Liver (tissue), 9 donors: ENCODE results near the gene PODXL2. TPM values are rescaled to one million over a fixed set of nuclear protein-coding genes. Genes with fewer than 3 reads are reported as not detected.

Source experiments
- DNase-seq: peaks from one replicate; pipeline ENCODE4 v3.0.0-alpha.2; 2017; ENCODE audit warnings: low spot score
- H3K27ac ChIP-seq, 2 donors: one replicate each; pipeline ENCODE4 v1.7.0; 2013; ENCODE audit warnings: inconsistent platforms in 2 of 2, low read length in 2 of 2, control low read depth in 1 of 2, low read depth in 1 of 2, mild to moderate bottlenecking in 1 of 2
- H3K27me3 ChIP-seq, 4 donors: one replicate each; pipeline versions ENCODE4 v1.6.1 to v1.7.0; 2013; ENCODE audit warnings: low read length in 3 of 4, inconsistent platforms in 1 of 4, mild to moderate bottlenecking in 1 of 4, moderate library complexity in 1 of 4; ENCODE audit not compliant: control insufficient read depth in 4 of 4, insufficient read depth in 4 of 4
- H3K36me3 ChIP-seq, 4 donors: one replicate each; pipeline versions ENCODE4 v1.6.1 to v1.7.0; 2013; ENCODE audit warnings: low read length in 3 of 4, mild to moderate bottlenecking in 3 of 4, low read depth in 1 of 4, moderate library complexity in 1 of 4; ENCODE audit not compliant: control insufficient read depth in 4 of 4, insufficient read depth in 3 of 4
- H3K4me1 ChIP-seq, 4 donors: one replicate each; pipeline versions ENCODE4 v1.6.1 to v1.7.0; 2013; ENCODE audit warnings: low read length in 3 of 4, mild to moderate bottlenecking in 3 of 4, moderate library complexity in 1 of 4; ENCODE audit not compliant: control insufficient read depth in 4 of 4, insufficient read depth in 4 of 4
- H3K4me3 ChIP-seq, 3 donors: one replicate each; pipeline versions ENCODE4 v1.6.1 to v1.7.0; 2013; ENCODE audit warnings: low read length in 3 of 3, control low read depth in 1 of 3, low read depth in 1 of 3, mild to moderate bottlenecking in 1 of 3
- H3K9ac ChIP-seq, 2 donors: one replicate each; pipeline ENCODE4 v1.7.0; 2013; ENCODE audit warnings: low read length in 2 of 2, mild to moderate bottlenecking in 2 of 2, moderate library complexity in 2 of 2, control low read depth in 1 of 2, low read depth in 1 of 2
- H3K9me3 ChIP-seq, 4 donors: one replicate each; pipeline versions ENCODE4 v1.6.1 to v1.7.0; 2013; ENCODE audit warnings: low read length in 3 of 4; ENCODE audit not compliant: control insufficient read depth in 4 of 4
- EGR1 ChIP-seq, 2 donors: IDR thresholded peaks; 2 replicates each; pipeline ENCODE4 v1.6.1; 2016 to 2018; ENCODE audit warnings: antibody characterized with exemption in 2 of 2, low read depth in 2 of 2
- FOXA1 ChIP-seq: IDR thresholded peaks from 2 replicates; pipeline ENCODE4 v1.6.1; 2016; ENCODE audit warnings: antibody characterized with exemption
- FOXA2 ChIP-seq: IDR thresholded peaks from 2 replicates; pipeline ENCODE4 v1.6.1; 2016; ENCODE audit warnings: antibody characterized with exemption
- GABPA ChIP-seq, 2 donors: IDR thresholded peaks in 1 of 2; conservative IDR thresholded peaks in 1 of 2; 2 replicates each; pipeline ENCODE4 v1.6.1; 2016; ENCODE audit warnings: antibody characterized with exemption in 2 of 2, mild to moderate bottlenecking in 1 of 2, moderate library complexity in 1 of 2
- HNF4A ChIP-seq, 2 donors: conservative IDR thresholded peaks; 2 replicates each; pipeline ENCODE4 v1.6.1; 2016; ENCODE audit warnings: antibody characterized with exemption in 2 of 2, mild to moderate bottlenecking in 2 of 2
- HNF4G ChIP-seq: IDR thresholded peaks from 2 replicates; pipeline ENCODE4 v1.6.1; 2016; ENCODE audit warnings: antibody characterized with exemption
- JUND ChIP-seq, 2 donors: IDR thresholded peaks; 2 replicates each; pipeline ENCODE4 v1.6.1; 2016; ENCODE audit warnings: antibody characterized with exemption in 2 of 2
- NR2F2 ChIP-seq: IDR thresholded peaks from 2 replicates; pipeline ENCODE4 v1.6.1; 2016; ENCODE audit warnings: antibody characterized with exemption
- RAD21 ChIP-seq, 2 donors: IDR thresholded peaks; 2 replicates each; pipeline ENCODE4 v1.6.1; 2016; ENCODE audit warnings: antibody characterized with exemption in 2 of 2, mild to moderate bottlenecking in 2 of 2
- RXRA ChIP-seq, 2 donors: IDR thresholded peaks; 2 replicates each; pipeline ENCODE4 v1.6.1; 2017 to 2018; ENCODE audit warnings: antibody characterized with exemption in 2 of 2, mild to moderate bottlenecking in 1 of 2
- SP1 ChIP-seq: IDR thresholded peaks from 2 replicates; pipeline ENCODE4 v1.6.1; 2018; ENCODE audit warnings: antibody characterized with exemption, mild to moderate bottlenecking
- TAF1 ChIP-seq: conservative IDR thresholded peaks from 2 replicates; pipeline ENCODE4 v1.6.1; 2016; ENCODE audit warnings: antibody characterized with exemption, mild to moderate bottlenecking
- WGBS: extraction: QIAGEN DNeasy Blood & Tissue Kit; methylation state at CpG from one replicate; pipeline ENCODE4 v1.1.7; 2013; 5-methylcytosine and 5-hydroxymethylcytosine counted together
- polyA plus RNA-seq, 2 donors: library from polyadenylated mRNA; stranded (reverse) in 1 of 2; unstranded in 1 of 2; fragments of 200-250 nt in 1 of 2; fragments of >200 nt in 1 of 2; fragmentation: Nextera tagmentation in 1 of 2; extraction: Ambion mirVana in 1 of 2; gene quantifications; one replicate each; pipeline versions ENCODE4 v1.2.1 to v1.2.3, GENCODE V29; 2013 to 2015
- total RNA-seq, 2 donors: library from RNA; depleted of rRNA; stranded (reverse); fragments of >200 nt; gene quantifications; one replicate each; pipeline ENCODE4 v1.2.3, GENCODE V29; 2014
- TF ChIP-seq, protein P1 (sequence below): IDR thresholded peaks from 2 replicates; pipeline ENCODE4 v1.6.1; 2016; ENCODE audit warnings: antibody characterized with exemption
- TF ChIP-seq, protein P2 (sequence below): IDR thresholded peaks from 2 replicates; pipeline ENCODE4 v1.6.1; 2016; ENCODE audit warnings: antibody characterized with exemption
- TF ChIP-seq, protein P3 (sequence below): fragments of 150-350 bp; IDR thresholded peaks from 2 replicates; pipeline ENCODE4 v1.5.1; 2017; ENCODE audit warnings: improper control_type of control experiment, low read depth, low read length; ENCODE audit not compliant: missing input control
- TF ChIP-seq, protein P4 (sequence below): IDR thresholded peaks from 2 replicates; pipeline ENCODE4 v1.6.1; 2016; ENCODE audit warnings: antibody characterized with exemption, mild to moderate bottlenecking
- TF ChIP-seq, protein P5 (sequence below): IDR thresholded peaks from 2 replicates; pipeline ENCODE4 v1.6.1; 2016; ENCODE audit warnings: antibody characterized with exemption
- donor health status: healthy.
- donor health status: healthy.
- donor health status: healthy.
- donor health status: healthy.
- donor health status: healthy.

The PODXL2 gene
- total and polyA plus RNA-seq, 4 donors: 0.47 to 1.4 (median 0.88) TPM

DNA sequence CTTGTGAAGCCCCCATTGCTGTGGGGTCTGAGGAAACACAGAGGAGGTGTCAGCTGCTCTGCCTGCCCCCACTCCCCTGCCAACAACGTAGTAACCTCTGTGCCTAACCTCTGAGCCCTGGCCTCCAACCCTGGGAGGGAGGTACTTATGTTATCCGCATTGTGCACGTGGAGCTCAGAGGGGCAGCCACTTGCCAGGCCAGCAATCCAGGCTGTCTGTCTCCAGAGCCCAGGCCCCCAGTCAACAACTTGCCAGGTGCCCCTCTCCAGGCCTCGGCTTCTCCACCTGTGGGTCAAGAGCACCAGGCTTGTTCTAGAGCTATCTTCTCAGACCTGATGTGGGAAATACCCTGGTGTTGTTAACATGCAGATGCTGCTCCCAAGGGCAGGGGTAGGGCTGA lies 41.1 kb upstream of the PODXL2 start:
- 55% methylated on average over 4 of the region's 4 CpGs for WGBS
- no peak for DNase-seq
- Histone ChIP-seq H3K9me3 (no peaks in the 10 kb centered on the region), H3K4me3 (no peak overlapping the region), H3K4me1 (peaks cover 5 to 29% (median 23%) of the 10 kb centered on the region in 4 donors), H3K9ac (no peak overlapping the region), H3K27me3 (no peaks in the 10 kb centered on the region), H3K27ac (no peak overlapping the region), H3K36me3 (no peaks in the 10 kb centered on the region)
- TF ChIP-seq HNF4G (no peak), TAF1 (no peak), SP1 (no peak), JUND (IDR thresholded peaks at IDR 0.05) (no peak), RAD21 (IDR thresholded peaks at IDR 0.05) (no peak), RXRA (IDR thresholded peaks at IDR 0.05) (no peak), FOXA1 (no peak), HNF4A (conservative IDR thresholded peaks at IDR 0.05) (no peak), GABPA (IDR thresholded peaks at IDR 0.05 in 1 of 2, conservative IDR thresholded peaks at IDR 0.05 in 1 of 2) (no peak), FOXA2 (no peak), NR2F2 (no peak), EGR1 (IDR thresholded peaks at IDR 0.05; ENCODE audit: low read depth in 2 of 2) (no peak)
- TF ChIP-seq, protein P1, sequence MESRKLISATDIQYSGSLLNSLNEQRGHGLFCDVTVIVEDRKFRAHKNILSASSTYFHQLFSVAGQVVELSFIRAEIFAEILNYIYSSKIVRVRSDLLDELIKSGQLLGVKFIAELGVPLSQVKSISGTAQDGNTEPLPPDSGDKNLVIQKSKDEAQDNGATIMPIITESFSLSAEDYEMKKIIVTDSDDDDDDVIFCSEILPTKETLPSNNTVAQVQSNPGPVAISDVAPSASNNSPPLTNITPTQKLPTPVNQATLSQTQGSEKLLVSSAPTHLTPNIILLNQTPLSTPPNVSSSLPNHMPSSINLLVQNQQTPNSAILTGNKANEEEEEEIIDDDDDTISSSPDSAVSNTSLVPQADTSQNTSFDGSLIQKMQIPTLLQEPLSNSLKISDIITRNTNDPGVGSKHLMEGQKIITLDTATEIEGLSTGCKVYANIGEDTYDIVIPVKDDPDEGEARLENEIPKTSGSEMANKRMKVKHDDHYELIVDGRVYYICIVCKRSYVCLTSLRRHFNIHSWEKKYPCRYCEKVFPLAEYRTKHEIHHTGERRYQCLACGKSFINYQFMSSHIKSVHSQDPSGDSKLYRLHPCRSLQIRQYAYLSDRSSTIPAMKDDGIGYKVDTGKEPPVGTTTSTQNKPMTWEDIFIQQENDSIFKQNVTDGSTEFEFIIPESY: no peak
- TF ChIP-seq, protein P2, sequence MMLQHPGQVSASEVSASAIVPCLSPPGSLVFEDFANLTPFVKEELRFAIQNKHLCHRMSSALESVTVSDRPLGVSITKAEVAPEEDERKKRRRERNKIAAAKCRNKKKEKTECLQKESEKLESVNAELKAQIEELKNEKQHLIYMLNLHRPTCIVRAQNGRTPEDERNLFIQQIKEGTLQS: no peak
- TF ChIP-seq, protein P3, sequence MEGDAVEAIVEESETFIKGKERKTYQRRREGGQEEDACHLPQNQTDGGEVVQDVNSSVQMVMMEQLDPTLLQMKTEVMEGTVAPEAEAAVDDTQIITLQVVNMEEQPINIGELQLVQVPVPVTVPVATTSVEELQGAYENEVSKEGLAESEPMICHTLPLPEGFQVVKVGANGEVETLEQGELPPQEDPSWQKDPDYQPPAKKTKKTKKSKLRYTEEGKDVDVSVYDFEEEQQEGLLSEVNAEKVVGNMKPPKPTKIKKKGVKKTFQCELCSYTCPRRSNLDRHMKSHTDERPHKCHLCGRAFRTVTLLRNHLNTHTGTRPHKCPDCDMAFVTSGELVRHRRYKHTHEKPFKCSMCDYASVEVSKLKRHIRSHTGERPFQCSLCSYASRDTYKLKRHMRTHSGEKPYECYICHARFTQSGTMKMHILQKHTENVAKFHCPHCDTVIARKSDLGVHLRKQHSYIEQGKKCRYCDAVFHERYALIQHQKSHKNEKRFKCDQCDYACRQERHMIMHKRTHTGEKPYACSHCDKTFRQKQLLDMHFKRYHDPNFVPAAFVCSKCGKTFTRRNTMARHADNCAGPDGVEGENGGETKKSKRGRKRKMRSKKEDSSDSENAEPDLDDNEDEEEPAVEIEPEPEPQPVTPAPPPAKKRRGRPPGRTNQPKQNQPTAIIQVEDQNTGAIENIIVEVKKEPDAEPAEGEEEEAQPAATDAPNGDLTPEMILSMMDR: no peak
- TF ChIP-seq, protein P4, sequence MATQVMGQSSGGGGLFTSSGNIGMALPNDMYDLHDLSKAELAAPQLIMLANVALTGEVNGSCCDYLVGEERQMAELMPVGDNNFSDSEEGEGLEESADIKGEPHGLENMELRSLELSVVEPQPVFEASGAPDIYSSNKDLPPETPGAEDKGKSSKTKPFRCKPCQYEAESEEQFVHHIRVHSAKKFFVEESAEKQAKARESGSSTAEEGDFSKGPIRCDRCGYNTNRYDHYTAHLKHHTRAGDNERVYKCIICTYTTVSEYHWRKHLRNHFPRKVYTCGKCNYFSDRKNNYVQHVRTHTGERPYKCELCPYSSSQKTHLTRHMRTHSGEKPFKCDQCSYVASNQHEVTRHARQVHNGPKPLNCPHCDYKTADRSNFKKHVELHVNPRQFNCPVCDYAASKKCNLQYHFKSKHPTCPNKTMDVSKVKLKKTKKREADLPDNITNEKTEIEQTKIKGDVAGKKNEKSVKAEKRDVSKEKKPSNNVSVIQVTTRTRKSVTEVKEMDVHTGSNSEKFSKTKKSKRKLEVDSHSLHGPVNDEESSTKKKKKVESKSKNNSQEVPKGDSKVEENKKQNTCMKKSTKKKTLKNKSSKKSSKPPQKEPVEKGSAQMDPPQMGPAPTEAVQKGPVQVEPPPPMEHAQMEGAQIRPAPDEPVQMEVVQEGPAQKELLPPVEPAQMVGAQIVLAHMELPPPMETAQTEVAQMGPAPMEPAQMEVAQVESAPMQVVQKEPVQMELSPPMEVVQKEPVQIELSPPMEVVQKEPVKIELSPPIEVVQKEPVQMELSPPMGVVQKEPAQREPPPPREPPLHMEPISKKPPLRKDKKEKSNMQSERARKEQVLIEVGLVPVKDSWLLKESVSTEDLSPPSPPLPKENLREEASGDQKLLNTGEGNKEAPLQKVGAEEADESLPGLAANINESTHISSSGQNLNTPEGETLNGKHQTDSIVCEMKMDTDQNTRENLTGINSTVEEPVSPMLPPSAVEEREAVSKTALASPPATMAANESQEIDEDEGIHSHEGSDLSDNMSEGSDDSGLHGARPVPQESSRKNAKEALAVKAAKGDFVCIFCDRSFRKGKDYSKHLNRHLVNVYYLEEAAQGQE: no peak
- TF ChIP-seq, protein P5, sequence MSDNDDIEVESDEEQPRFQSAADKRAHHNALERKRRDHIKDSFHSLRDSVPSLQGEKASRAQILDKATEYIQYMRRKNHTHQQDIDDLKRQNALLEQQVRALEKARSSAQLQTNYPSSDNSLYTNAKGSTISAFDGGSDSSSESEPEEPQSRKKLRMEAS: no peak
